Measurements from ENCODE around the gene C6orf132. TPM values are rescaled to one million over a fixed set of nuclear protein-coding genes. Genes with fewer than 3 reads are reported as not detected.

The C6orf132 gene
- total and polyA plus RNA-seq, 9 of the 15 experiments (the other 6 are each of a cell fraction or from before 2014, with no cell fraction given): 0.06 to 0.35 (median 0.14) TPM

- BruUV-seq (replicated peaks): no TSS peak
- Histone ChIP-seq H3K79me2 (ENCODE audit: control insufficient read depth, insufficient read depth, low read length) (no peaks in the 10 kb centered on the region), H3K9me1 (ENCODE audit: control insufficient read depth, insufficient read depth, low read length) (no peaks in the 10 kb centered on the region), H3K9me3 (replicated peaks; ENCODE audit: control insufficient read depth, insufficient read depth, low read depth, low read length) (no peaks in the 10 kb centered on the region), H3K36me3 (ENCODE audit: control insufficient read depth, insufficient read depth, low read length) (no peaks in the 10 kb centered on the region), H3K27ac (ENCODE audit: extremely low read depth, low read depth, low read length) (no peak overlapping the region), H3K27me3 (ENCODE audit: control insufficient read depth in 2 of 2, insufficient read depth in 2 of 2, low read length in 2 of 2) (peaks cover 0 to 6% of the 10 kb centered on the region in 2 experiments; a peak in 1 of 5 replicates), H3K4me3 (no peak overlapping the region), H3K4me2 (ENCODE audit: insufficient read depth, low read length) (no peak overlapping the region), H2AFZ (ENCODE audit: low read depth, low read length) (no peak overlapping the region), H3K9ac (ENCODE audit: insufficient read depth in 1 of 2, low read depth in 2 of 2, low read length in 2 of 2) (peak overlapping the region in 1 of 2 experiments; percentile 31; a peak in 1 of 4 replicates), H4K20me1 (replicated peaks; ENCODE audit: control insufficient read depth, insufficient read depth, low read length) (no peaks in the 10 kb centered on the region), H3K4me1 (replicated peaks in 1 of 2; ENCODE audit: control insufficient read depth in 2 of 2, insufficient read depth in 2 of 2, low read length in 2 of 2) (peaks cover 24 to 45% of the 10 kb centered on the region in 2 experiments)
- in situ Hi-C loops (cut with MboI) (no loop called here), intact Hi-C loops (cut with micrococcal nuclease) (no loop called here)
- FAIRE-seq (no peak), DNase-seq (ENCODE audit: extremely low read depth in 1 of 4, low spot score in 3 of 4) (no peak), ATAC-seq (no peak)
- ChIA-PET POLR2A (interaction anchor here (0.9 to 1.5 kb wide), 2 partner anchors 11 to 14 kb away, joined by 3 to 5 read pairs; no protein-coding TSS in a partner anchor), CTCF (ENCODE audit: low intra/inter-chr PET ratio) (no interaction called here)
- WGBS (ENCODE audit: insufficient coverage, low coverage, missing lambda C conversion rate): 39% methylated on average over 4 of the region's 4 CpGs
- TF ChIP-seq ZNF384 (IDR thresholded peaks at IDR 0.05; ENCODE audit: low read depth, low read length): no peak
- no peak for TF ChIP-seq ZNF318 (IDR thresholded peaks at IDR 0.05; ENCODE audit: borderline replicate concordance in 1 of 2, low read depth in 1 of 2)
- TF ChIP-seq E2F3 (CRISPR knock-in tag; IDR thresholded peaks at IDR 0.05): no peak
- no peak for TF ChIP-seq POLR2H (tag; IDR thresholded peaks at IDR 0.05; ENCODE audit: low read depth)
- TF ChIP-seq RBBP5 (IDR thresholded peaks at IDR 0.05; ENCODE audit: borderline replicate concordance, insufficient read depth, low read length, poor library complexity, severe bottlenecking): peak; percentile 19
- no peak for TF ChIP-seq ZNF398 (CRISPR knock-in tag; IDR thresholded peaks at IDR 0.05)
Observed at GRCh38 chr6:42133926-42134325, 8.5 kb downstream of the C6orf132 start.

Measured in K562 (cell line).